ENCODE measurements around the gene COL9A3. TPM values are rescaled to one million over a fixed set of nuclear protein-coding genes. Genes with fewer than 3 reads are reported as not detected.

COL9A3 gene
- total RNA-seq, 2 donors from 2014 or later, result 0.54 to 3.1 TPM

DNA sequence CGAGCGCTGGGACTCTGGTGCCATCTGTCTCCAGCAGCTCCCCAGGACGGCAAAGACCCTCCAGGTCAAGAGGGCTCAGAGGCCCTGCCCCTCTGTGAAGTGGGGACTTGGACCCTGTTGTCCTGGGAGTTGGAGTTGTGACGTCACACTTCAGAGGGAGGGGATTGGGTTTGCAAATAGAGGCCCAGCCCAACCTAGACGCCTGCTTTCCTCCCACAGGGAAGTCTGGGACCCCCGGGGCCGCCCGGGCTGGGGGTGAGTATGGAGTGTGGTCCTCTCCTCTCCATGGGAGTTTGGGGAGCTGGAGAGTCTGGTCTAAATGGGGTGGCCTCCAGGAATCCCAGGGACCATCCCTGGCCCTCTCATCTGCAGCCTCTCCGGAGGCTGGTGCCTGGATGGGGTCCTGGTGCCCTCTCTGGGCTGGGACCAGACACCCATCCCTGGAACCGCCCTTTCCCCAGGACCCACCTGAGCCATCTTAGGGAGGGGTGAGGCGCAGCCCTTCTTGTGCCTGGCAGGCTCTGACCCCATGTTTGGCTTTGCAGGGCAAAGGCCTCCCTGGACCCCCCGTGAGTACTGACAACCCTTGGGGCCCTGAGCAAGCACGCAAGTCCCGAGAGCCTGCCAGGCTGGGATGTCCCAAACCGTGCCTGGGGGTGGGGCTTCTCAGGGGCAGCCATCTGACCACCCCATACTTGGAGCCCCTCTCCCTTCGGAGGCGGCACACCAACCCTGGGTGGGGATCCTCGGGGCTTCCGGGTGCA, 4.3 kb downstream of the COL9A3 start:
- Histone ChIP-seq H3K27me3 (replicated peaks; ENCODE audit: insufficient read depth) (no peaks in the 10 kb centered on the region), H3K27ac (no peak overlapping the region), H3K4me1 (ENCODE audit: control insufficient read depth in 1 of 2, low read depth in 2 of 2) (peaks cover 20 to 31% of the 10 kb centered on the region in 2 donors), H3K4me3 (no peak overlapping the region), H3K36me3 (no peaks in the 10 kb centered on the region), H3K9me3 (no peaks in the 10 kb centered on the region)
- ATAC-seq (ENCODE audit: insufficient number of reproducible peaks, low FRiP score, low read depth) (no peak), DNase-seq (ENCODE audit: low spot score) (no peak)
- TF ChIP-seq, protein P1, sequence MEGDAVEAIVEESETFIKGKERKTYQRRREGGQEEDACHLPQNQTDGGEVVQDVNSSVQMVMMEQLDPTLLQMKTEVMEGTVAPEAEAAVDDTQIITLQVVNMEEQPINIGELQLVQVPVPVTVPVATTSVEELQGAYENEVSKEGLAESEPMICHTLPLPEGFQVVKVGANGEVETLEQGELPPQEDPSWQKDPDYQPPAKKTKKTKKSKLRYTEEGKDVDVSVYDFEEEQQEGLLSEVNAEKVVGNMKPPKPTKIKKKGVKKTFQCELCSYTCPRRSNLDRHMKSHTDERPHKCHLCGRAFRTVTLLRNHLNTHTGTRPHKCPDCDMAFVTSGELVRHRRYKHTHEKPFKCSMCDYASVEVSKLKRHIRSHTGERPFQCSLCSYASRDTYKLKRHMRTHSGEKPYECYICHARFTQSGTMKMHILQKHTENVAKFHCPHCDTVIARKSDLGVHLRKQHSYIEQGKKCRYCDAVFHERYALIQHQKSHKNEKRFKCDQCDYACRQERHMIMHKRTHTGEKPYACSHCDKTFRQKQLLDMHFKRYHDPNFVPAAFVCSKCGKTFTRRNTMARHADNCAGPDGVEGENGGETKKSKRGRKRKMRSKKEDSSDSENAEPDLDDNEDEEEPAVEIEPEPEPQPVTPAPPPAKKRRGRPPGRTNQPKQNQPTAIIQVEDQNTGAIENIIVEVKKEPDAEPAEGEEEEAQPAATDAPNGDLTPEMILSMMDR (IDR thresholded peaks at IDR 0.05), result no peak

DNA sequence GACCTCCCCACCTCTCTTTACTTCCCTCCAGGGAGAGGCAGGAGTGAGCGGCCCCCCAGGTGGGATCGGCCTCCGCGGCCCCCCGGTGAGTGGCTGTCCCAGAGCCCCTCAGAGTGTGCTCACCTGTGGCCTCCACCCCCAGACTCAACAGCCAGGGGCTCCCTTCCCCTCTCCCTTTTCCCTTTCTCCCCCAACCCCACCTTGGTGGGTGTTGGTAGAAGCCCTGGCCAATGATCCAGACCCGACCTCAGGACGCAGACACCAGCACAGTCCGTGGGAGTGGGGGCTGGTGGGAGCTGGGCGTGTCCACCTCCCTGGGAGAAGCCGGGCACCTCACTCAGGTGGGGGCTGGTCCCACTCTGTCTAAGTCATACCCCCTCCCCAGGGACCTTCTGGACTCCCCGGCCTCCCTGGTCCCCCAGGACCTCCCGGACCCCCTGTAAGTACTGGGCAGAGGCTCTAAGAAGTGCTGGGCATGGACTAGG, 4.9 kb downstream of the COL9A3 start:
- ATAC-seq (ENCODE audit: insufficient number of reproducible peaks, low FRiP score, low read depth), result no peak
- Histone ChIP-seq H3K9me3 (no peaks in the 10 kb centered on the region), H3K4me3 (no peak overlapping the region), H3K36me3 (no peaks in the 10 kb centered on the region), H3K4me1 (ENCODE audit: control insufficient read depth in 1 of 2, low read depth in 2 of 2) (peaks cover 14 to 25% of the 10 kb centered on the region in 2 donors), H3K27ac (no peak overlapping the region), H3K27me3 (replicated peaks; ENCODE audit: insufficient read depth) (no peaks in the 10 kb centered on the region)
- TF ChIP-seq, protein P1 (IDR thresholded peaks at IDR 0.05), result no peak
- no peak for DNase-seq (ENCODE audit: low spot score)

DNA sequence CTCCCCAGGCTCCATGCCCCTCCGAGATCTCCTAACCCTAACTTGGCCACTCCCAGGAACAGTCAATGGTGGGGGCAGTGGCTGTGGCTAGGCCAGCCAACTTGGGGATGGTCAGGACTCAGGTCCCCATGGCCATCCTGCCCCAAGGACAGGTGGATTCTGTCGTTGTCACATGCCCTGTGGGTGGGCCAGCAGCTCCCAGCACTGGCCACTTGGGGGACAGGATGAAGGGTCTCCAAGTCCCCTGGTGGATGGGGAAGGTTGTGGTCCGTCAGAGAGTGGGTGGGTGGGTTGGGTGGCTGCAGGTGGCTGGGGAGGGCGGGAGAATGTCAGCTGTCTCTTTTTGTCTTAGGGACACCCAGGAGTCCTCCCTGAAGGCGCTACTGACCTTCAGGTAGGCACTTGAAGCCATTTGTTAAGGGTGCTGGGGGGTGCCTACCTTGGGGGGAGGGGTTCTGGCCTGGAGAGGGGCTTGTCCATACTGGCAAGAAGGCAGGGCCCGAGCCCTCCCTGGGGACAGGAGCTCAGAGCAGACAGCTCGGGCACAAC, 5.5 kb downstream of the COL9A3 start:
- Histone ChIP-seq H3K4me3 (no peak overlapping the region), H3K27me3 (replicated peaks; ENCODE audit: insufficient read depth) (no peaks in the 10 kb centered on the region), H3K9me3 (no peaks in the 10 kb centered on the region), H3K27ac (no peak overlapping the region), H3K4me1 (ENCODE audit: control insufficient read depth in 1 of 2, low read depth in 2 of 2) (peaks cover 14 to 20% of the 10 kb centered on the region in 2 donors), H3K36me3 (no peaks in the 10 kb centered on the region)
- no peak for ATAC-seq (ENCODE audit: insufficient number of reproducible peaks, low FRiP score, low read depth)
- DNase-seq (ENCODE audit: low spot score), result no peak
- TF ChIP-seq, protein P1 (IDR thresholded peaks at IDR 0.05), result no peak

GRCh38 chr20:62822788-62823651, 6.2 kb downstream of the COL9A3 start:
- Histone ChIP-seq H3K4me1 (ENCODE audit: control insufficient read depth in 1 of 2, low read depth in 2 of 2) (peaks cover 14% of the 10 kb centered on the region in 2 donors), H3K9me3 (no peaks in the 10 kb centered on the region), H3K27ac (no peak overlapping the region), H3K36me3 (no peaks in the 10 kb centered on the region), H3K27me3 (replicated peaks; ENCODE audit: insufficient read depth) (no peaks in the 10 kb centered on the region), H3K4me3 (no peak overlapping the region)
- TF ChIP-seq, protein P1 (IDR thresholded peaks at IDR 0.05), result no peak
- no peak for ATAC-seq (ENCODE audit: insufficient number of reproducible peaks, low FRiP score, low read depth)
- no peak for DNase-seq (ENCODE audit: low spot score)
